ENCODE measurements around the gene C1orf146. TPM values are rescaled to one million over a fixed set of nuclear protein-coding genes. Genes with fewer than 3 reads are reported as not detected.

Gene C1orf146
- total RNA-seq, 2 donors from 2014 or later = not detected

DNA sequence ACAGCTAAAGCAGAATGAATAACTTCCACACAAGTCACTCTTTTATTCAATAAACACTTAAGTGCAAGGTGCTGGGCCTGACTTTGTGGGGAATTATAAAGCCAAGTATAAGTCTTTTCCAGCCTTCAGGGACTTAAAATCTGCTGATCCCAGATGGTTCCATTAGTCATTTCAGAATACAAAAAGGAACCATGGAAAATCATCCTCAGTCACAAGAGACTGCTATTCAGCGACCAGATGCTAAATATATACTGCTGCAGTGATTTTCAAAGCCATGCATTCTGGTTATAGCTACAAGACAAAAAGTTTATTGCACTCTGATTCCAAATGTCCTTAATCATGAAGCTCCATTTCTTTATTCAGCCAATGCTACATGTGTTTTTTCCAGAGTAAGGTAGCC is 55.3 kb downstream of the C1orf146 start:
- Mint-ChIP-seq H3K36me3 (ENCODE audit: low read depth) (peaks cover 47% of the 10 kb centered on the region), H3K9me3 (no peaks in the 10 kb centered on the region), H3K27ac (no peak overlapping the region), H3K4me1 (no peaks in the 10 kb centered on the region), H3K4me3 (no peak overlapping the region), H3K27me3 (ENCODE audit: insufficient read depth) (no peaks in the 10 kb centered on the region)
- Histone ChIP-seq H3K27me3 (ENCODE audit: control insufficient read depth, insufficient read depth, low read length, poor library complexity, severe bottlenecking) (no peaks in the 10 kb centered on the region), H3K36me3 (ENCODE audit: control insufficient read depth, insufficient read depth, low read length) (peaks cover 63% of the 10 kb centered on the region), H3K9me3 (ENCODE audit: control insufficient read depth, low read length) (no peaks in the 10 kb centered on the region), H3K9ac (ENCODE audit: extremely low read depth, low read length, poor library complexity, severe bottlenecking) (no peak overlapping the region), H3K4me1 (ENCODE audit: control insufficient read depth, insufficient read depth, low read length) (no peaks in the 10 kb centered on the region), H3K27ac (ENCODE audit: low read depth, low read length) (no peak overlapping the region), H3K4me3 (ENCODE audit: low read length) (no peak overlapping the region)
- TF ChIP-seq, protein P1, sequence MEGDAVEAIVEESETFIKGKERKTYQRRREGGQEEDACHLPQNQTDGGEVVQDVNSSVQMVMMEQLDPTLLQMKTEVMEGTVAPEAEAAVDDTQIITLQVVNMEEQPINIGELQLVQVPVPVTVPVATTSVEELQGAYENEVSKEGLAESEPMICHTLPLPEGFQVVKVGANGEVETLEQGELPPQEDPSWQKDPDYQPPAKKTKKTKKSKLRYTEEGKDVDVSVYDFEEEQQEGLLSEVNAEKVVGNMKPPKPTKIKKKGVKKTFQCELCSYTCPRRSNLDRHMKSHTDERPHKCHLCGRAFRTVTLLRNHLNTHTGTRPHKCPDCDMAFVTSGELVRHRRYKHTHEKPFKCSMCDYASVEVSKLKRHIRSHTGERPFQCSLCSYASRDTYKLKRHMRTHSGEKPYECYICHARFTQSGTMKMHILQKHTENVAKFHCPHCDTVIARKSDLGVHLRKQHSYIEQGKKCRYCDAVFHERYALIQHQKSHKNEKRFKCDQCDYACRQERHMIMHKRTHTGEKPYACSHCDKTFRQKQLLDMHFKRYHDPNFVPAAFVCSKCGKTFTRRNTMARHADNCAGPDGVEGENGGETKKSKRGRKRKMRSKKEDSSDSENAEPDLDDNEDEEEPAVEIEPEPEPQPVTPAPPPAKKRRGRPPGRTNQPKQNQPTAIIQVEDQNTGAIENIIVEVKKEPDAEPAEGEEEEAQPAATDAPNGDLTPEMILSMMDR (conservative IDR thresholded peaks at IDR 0.05) = no peak
- DNase-seq = no peak
- 88 to 98% methylated on average over 1 of the region's 1 CpG for WGBS, 2 experiments (ENCODE audit: insufficient coverage in 1 of 2, insufficient read length in 1 of 2)

DNA sequence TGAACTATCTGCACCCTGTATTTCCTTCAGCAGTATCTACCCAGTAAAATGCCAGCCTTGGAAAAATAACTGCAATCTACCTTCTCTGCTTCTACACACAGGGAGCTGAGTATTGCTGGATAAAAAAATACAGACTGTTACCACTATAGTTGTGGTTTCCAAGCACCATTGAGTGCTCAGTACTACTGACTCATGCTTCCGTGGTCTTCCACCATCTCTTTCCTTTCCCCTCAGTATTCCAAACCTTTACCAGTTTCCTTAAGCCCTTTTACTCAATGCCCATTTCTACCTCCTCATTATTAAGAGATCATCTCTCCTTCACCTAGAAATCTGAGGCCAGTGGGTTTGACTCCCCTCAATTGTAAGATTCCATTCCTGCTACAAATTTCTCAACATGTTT is 57.2 kb downstream of the C1orf146 start:
- H3K9me3 Mint-ChIP-seq = no peaks in the 10 kb centered on the region
- H3K4me3 ChIP-seq (ENCODE audit: low read length) = no peak overlapping the region

DNA sequence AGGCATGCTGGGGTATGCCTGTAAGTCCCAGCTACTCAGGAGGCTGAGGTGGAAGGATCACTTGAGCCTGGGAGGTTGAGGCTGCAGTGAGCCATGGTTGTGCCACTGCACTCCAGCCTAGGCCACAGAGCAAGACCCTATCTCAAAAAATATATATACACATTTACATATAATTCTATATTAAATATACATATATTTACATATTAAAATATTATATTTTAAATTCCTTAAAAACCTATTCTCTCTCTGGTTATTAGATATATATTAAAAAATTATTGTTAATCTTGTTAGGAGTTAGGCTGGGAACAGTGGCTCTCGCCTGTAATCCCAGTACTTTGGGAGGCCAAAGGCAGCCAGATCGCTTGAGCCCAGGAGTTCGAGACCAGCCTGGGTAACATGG is 58.4 kb downstream of the C1orf146 start:
- Histone ChIP-seq H3K4me1 (ENCODE audit: control insufficient read depth, insufficient read depth, low read length) (no peaks in the 10 kb centered on the region), H3K4me3 (ENCODE audit: low read length) (no peak overlapping the region), H3K9ac (ENCODE audit: extremely low read depth, low read length, poor library complexity, severe bottlenecking) (no peak overlapping the region), H3K27me3 (ENCODE audit: control insufficient read depth, insufficient read depth, low read length, poor library complexity, severe bottlenecking) (no peaks in the 10 kb centered on the region), H3K36me3 (ENCODE audit: control insufficient read depth, insufficient read depth, low read length) (peaks cover 44% of the 10 kb centered on the region), H3K9me3 (ENCODE audit: control insufficient read depth, low read length) (no peaks in the 10 kb centered on the region), H3K27ac (ENCODE audit: low read depth, low read length) (no peak overlapping the region)
- Mint-ChIP-seq H3K4me3 (no peak overlapping the region), H3K27ac (no peak overlapping the region), H3K36me3 (ENCODE audit: low read depth) (peaks cover 52% of the 10 kb centered on the region), H3K4me1 (no peaks in the 10 kb centered on the region), H3K27me3 (ENCODE audit: insufficient read depth) (no peaks in the 10 kb centered on the region), H3K9me3 (no peaks in the 10 kb centered on the region)
- 95 to 97% methylated on average over 3 of the region's 3 CpGs for WGBS, 2 experiments (ENCODE audit: insufficient coverage in 1 of 2, insufficient read length in 1 of 2)
- DNase-seq = no peak
- TF ChIP-seq, protein P1 (conservative IDR thresholded peaks at IDR 0.05) = no peak

More for the DNA sequence above, 57.2 kb downstream of the C1orf146 start:
- no peak overlapping the region for H3K27ac ChIP-seq (ENCODE audit: low read depth, low read length)
- Mint-ChIP-seq H3K27me3 (ENCODE audit: insufficient read depth) (no peaks in the 10 kb centered on the region), H3K4me3 (no peak overlapping the region), H3K27ac (no peak overlapping the region), H3K4me1 (no peaks in the 10 kb centered on the region), H3K36me3 (ENCODE audit: low read depth) (peaks cover 43% of the 10 kb centered on the region)
- peaks cover 53% of the 10 kb centered on the region for H3K36me3 ChIP-seq (ENCODE audit: control insufficient read depth, insufficient read depth, low read length)
- 92 to 100% methylated on average over 1 of the region's 1 CpG for WGBS, 2 experiments (ENCODE audit: insufficient coverage in 1 of 2, insufficient read length in 1 of 2)
- H3K9ac ChIP-seq (ENCODE audit: extremely low read depth, low read length, poor library complexity, severe bottlenecking) = no peak overlapping the region
- no peaks in the 10 kb centered on the region for H3K9me3 ChIP-seq (ENCODE audit: control insufficient read depth, low read length)
- no peaks in the 10 kb centered on the region for H3K4me1 ChIP-seq (ENCODE audit: control insufficient read depth, insufficient read depth, low read length)
- no peak for DNase-seq
- TF ChIP-seq, protein P1 (conservative IDR thresholded peaks at IDR 0.05) = no peak
- no peaks in the 10 kb centered on the region for H3K27me3 ChIP-seq (ENCODE audit: control insufficient read depth, insufficient read depth, low read length, poor library complexity, severe bottlenecking)

Measured in endodermal cell (in vitro differentiated cells).